ENCODE measurements around the gene ZNF835. TPM values are rescaled to one million over a fixed set of nuclear protein-coding genes. Genes with fewer than 3 reads are reported as not detected.

ZNF835 gene
- total and polyA plus RNA-seq, 10 of the 15 experiments (the other 5 are each of a cell fraction or from before 2014, with no cell fraction given) = not detected

DNA sequence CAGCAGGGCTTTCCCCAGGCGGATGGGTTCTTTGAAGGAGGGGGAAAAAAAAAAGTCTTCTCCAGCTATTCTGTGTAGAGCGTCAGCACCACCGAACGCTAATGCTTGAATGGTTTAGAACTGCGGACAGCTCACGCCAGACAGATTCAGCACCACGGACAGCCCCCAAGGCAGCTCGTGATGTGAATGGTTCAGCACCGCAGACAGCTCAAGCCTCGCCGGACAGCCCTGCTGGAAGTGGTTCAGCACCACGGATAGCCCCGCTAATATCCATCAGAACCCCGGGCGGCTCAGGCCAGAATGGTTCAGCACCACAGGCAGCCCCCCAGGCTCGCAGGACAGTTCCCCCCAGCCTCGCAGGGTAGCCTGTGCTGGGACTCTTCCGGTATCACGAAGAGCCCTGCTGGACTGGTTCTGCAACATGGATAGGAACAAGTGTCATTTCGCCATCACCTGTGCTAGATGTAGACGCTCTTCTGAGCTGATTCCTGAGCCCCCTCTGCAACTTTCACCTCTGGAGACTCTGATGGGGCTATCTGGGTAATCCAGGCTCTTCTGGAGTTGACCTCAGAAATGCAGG lies 33.5 kb downstream of the ZNF835 start (continued):
- TF ChIP-seq, protein P1, sequence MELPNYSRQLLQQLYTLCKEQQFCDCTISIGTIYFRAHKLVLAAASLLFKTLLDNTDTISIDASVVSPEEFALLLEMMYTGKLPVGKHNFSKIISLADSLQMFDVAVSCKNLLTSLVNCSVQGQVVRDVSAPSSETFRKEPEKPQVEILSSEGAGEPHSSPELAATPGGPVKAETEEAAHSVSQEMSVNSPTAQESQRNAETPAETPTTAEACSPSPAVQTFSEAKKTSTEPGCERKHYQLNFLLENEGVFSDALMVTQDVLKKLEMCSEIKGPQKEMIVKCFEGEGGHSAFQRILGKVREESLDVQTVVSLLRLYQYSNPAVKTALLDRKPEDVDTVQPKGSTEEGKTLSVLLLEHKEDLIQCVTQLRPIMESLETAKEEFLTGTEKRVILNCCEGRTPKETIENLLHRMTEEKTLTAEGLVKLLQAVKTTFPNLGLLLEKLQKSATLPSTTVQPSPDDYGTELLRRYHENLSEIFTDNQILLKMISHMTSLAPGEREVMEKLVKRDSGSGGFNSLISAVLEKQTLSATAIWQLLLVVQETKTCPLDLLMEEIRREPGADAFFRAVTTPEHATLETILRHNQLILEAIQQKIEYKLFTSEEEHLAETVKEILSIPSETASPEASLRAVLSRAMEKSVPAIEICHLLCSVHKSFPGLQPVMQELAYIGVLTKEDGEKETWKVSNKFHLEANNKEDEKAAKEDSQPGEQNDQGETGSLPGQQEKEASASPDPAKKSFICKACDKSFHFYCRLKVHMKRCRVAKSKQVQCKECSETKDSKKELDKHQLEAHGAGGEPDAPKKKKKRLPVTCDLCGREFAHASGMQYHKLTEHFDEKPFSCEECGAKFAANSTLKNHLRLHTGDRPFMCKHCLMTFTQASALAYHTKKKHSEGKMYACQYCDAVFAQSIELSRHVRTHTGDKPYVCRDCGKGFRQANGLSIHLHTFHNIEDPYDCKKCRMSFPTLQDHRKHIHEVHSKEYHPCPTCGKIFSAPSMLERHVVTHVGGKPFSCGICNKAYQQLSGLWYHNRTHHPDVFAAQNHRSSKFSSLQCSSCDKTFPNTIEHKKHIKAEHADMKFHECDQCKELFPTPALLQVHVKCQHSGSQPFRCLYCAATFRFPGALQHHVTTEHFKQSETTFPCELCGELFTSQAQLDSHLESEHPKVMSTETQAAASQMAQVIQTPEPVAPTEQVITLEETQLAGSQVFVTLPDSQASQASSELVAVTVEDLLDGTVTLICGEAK (IDR thresholded peaks at IDR 0.05; ENCODE audit: borderline replicate concordance) = peak; percentile 74
- no peak for TF ChIP-seq PAX5 (IDR thresholded peaks at IDR 0.05; ENCODE audit: borderline replicate concordance, low read depth, low read length)
- TF ChIP-seq CUX1 (IDR thresholded peaks at IDR 0.05; ENCODE audit: insufficient replicate concordance, low read depth, low read length) = no peak
- no peak for TF ChIP-seq ESRRA (IDR thresholded peaks at IDR 0.05; ENCODE audit: low read length)
- no peak for TF ChIP-seq POLR2A (IDR thresholded peaks at IDR 0.05; ENCODE audit: low read depth, low read length)
- TF ChIP-seq SIN3A (IDR thresholded peaks at IDR 0.05; ENCODE audit: low read depth, low read length) = peak; percentile 92
- peak; percentile 76 for TF ChIP-seq SREBF1 (IDR thresholded peaks at IDR 0.05; ENCODE audit: low read length)
- no peak for TF ChIP-seq NFYA (IDR thresholded peaks at IDR 0.05; ENCODE audit: borderline replicate concordance, low read depth, low read length)
- TF ChIP-seq TBL1XR1 (IDR thresholded peaks at IDR 0.05; ENCODE audit: low read depth, low read length) = no peak
- no peak for TF ChIP-seq BCL11A (IDR thresholded peaks at IDR 0.05; ENCODE audit: low read depth, low read length)
- TF ChIP-seq EP300 (IDR thresholded peaks at IDR 0.05; ENCODE audit: borderline replicate concordance in 1 of 2, control insufficient read depth in 1 of 2, low read depth in 2 of 2, low read length in 2 of 2) = no peak
- no peak for TF ChIP-seq ATF7 (IDR thresholded peaks at IDR 0.05; ENCODE audit: low read depth)
- no peak for TF ChIP-seq YY1 (IDR thresholded peaks at IDR 0.05; ENCODE audit: low read depth, low read length)
- TF ChIP-seq BHLHE40 (IDR thresholded peaks at IDR 0.05; ENCODE audit: borderline replicate concordance in 1 of 2, low read depth in 2 of 2, low read length in 1 of 2) = 0 out of 4 replicates have a peak, but pooled peaks of 1 of the 2 experiments have one; percentile 12
- TF ChIP-seq MTA2 (IDR thresholded peaks at IDR 0.05; ENCODE audit: low read depth) = no peak
- no peak for TF ChIP-seq CHD2 (IDR thresholded peaks at IDR 0.05; ENCODE audit: borderline replicate concordance, low read depth, low read length)
- TF ChIP-seq MXI1 (IDR thresholded peaks at IDR 0.05; ENCODE audit: low read depth, low read length) = peak; percentile 77; the same call in 1 of the 2 replicates
- TF ChIP-seq NRF1 (conservative IDR thresholded peaks at IDR 0.05; ENCODE audit: low read depth, low read length) = no peak

Data from GM12878 (cell line).